HG02981 (cell line): Measurements from ENCODE around the gene MVP.

Source experiments
- ATAC-seq: cut with Tn5 transposase; IDR thresholded peaks from one replicate; pipeline ENCODE4 v1.9.1; 2021; ENCODE audit warnings: mild to moderate bottlenecking, moderate library complexity; ENCODE audit not compliant: unreplicated experiment

MVP gene

DNA sequence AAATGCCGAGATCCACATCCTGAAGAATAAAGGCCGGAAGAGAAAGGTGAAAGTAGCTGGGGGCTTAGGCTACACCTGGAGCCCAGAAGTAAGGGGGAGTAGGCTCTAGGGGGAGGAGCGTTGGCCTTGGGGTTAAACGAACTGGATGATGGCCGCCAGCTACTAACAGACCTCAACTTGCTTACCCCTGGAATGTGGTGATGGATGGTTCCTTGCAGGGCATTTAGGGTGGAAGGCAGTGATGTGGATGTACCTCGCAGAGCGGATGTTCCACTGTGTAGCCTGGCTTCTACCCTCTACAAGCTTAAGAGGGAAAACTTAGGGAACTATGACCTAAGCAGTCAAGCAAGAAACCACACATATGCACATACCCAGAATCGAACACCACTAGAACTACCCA lies 16.2 kb upstream of the MVP start:
- ATAC-seq: no peak

DNA sequence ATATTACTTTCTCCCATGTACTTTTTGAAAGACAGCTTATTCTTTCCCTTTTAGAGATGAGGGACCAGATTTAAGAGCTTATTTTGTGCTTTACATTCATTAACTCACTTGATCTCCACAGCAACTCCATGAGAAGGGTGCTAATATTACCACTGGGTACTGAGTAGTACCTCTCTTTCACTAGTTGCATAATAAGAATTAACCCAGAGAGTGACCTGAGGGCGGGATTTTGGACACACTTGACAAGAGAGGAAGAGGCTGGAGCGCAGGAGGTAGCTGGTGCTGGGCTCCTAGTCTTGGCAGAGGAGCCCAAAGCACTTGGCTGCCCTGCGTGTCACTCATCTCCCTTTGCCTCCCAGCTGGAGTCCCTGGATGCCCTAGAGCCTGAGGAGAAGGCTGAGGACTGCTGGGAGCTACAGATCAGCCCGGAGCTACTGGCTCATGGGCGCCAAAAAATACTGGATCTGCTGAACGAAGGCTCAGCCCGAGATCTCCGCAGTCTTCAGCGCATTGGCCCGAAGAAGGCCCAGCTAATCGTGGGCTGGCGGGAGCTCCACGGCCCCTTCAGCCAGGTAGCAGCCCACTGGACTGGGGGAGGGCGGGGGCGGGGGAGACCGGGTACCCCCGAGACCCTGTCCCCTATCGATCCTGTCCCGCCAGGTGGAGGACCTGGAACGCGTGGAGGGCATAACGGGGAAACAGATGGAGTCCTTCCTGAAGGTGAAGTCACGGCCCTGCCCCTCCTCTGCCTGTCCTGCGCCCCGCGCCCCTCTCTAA lies 15.6 kb upstream of the MVP start:
- ATAC-seq: no peak

DNA sequence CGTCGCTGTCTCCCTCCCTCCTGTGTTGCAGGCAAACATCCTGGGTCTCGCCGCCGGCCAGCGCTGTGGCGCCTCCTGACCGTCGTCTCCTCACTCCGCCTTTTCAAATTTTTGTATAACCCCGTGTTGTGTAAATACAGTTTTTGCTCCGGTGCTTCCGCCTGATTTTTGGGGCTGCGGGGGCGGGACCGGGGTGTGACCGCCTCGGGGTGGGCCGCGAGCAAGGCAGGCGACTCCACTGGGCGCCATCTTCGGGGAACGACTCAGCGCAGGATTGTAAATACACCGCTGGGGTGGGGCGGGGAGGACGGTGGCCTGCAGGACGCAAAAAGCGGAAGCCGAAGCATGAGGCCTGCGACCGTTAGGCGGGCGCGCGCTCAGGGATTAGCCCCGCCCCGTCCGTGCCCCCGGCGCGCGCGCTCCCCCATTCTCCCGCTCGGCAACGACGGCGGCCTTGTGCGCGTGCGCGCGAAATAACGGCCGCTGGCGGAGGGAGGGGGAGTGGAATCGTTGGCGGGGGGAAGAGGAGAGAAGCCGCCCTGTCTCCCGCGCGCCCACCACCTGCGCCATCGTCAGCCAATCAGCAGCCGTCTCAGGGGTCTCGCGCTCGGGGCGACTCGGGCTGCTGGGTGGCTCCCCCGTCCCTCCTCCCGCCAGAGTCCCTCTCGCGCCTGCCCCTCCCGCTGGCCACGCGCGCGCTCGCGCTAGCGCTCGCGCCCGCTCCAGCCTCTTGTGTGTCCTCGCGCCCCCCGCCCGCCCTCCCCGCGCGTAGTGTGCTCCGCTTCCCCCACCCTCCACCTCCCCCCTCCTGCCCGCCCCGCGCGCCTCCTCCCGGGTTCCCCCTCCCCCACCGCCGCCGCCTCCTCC lies 14.8 kb upstream of the MVP start:
- peak; percentile 42 for ATAC-seq

DNA sequence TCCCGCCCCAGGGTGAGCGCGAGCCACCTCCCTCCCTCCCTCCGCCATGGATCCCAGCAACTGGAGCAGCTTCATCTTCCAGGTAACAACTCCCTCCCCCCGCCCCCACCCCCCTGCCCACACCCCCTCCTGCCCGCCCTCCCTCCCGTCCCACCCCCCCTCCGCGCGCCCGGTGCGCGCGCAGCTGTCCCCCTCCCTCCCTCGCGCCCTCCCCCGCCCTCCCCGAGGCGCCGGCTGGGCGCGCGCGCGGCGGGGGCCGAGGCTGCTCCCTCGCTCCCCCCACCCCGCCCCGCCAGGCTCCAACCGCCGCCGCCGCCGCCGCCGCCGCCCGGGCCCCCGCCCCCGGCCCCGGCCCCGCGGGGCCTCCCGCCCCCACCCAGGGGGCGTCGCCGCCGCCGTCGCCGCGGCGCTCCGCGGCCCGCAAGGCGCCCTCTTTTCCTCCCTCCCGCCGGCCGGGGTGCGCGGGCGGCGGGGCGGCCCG lies 14.1 kb upstream of the MVP start, which contains the start of gene MAZ:
MAZ (plus strand) TSS at position 431 of the 481 bp plus-strand sequence. CDS start 173 bp downstream, outside the sequence.
- no peak for ATAC-seq

DNA sequence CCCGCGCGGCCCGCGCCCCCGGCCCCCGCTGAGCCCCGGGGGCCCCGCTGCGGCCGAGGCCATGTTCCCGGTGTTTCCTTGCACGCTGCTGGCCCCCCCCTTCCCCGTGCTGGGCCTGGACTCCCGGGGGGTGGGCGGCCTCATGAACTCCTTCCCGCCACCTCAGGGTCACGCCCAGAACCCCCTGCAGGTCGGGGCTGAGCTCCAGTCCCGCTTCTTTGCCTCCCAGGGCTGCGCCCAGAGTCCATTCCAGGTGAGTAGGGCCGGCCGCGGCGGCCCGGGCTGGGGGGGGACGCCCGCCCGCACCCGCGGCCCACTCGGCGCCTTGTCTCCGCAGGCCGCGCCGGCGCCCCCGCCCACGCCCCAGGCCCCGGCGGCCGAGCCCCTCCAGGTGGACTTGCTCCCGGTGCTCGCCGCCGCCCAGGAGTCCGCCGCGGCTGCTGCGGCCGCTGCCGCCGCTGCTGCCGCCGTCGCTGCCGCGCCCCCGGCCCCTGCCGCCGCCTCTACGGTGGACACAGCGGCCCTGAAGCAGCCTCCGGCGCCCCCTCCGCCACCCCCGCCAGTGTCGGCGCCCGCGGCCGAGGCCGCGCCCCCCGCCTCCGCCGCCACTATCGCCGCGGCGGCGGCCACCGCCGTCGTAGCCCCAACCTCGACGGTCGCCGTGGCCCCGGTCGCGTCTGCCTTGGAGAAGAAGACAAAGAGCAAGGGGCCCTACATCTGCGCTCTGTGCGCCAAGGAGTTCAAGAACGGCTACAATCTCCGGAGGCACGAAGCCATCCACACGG lies 13.4 kb upstream of the MVP start:
- no peak for ATAC-seq

DNA sequence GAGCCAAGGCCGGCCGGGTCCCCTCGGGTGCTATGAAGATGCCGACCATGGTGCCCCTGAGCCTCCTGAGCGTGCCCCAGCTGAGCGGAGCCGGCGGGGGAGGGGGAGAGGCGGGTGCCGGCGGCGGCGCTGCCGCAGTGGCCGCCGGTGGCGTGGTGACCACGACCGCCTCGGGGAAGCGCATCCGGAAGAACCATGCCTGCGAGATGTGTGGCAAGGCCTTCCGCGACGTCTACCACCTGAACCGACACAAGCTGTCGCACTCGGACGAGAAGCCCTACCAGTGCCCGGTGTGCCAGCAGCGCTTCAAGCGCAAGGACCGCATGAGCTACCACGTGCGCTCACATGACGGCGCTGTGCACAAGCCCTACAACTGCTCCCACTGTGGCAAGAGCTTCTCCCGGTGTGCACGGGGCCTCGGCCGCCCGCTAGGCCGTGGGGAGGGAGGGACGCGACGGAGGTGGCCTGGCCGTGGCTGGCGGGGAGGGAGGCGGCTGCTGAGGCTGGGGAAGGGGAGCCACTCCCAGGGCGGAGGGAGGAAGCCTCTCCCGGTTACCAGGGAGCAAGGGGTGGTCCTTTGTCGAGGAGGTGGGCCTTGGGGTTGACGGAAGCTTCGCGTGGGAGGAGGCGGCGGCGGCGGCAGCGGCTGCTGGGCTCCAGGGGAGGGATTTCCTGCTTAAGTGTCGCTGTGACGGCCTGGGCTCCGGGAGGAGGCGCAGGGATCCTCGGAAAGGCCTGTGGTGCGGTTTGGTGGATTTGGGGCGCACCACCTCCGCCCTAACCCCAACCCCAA lies 12.6 kb upstream of the MVP start:
- no peak for ATAC-seq

DNA sequence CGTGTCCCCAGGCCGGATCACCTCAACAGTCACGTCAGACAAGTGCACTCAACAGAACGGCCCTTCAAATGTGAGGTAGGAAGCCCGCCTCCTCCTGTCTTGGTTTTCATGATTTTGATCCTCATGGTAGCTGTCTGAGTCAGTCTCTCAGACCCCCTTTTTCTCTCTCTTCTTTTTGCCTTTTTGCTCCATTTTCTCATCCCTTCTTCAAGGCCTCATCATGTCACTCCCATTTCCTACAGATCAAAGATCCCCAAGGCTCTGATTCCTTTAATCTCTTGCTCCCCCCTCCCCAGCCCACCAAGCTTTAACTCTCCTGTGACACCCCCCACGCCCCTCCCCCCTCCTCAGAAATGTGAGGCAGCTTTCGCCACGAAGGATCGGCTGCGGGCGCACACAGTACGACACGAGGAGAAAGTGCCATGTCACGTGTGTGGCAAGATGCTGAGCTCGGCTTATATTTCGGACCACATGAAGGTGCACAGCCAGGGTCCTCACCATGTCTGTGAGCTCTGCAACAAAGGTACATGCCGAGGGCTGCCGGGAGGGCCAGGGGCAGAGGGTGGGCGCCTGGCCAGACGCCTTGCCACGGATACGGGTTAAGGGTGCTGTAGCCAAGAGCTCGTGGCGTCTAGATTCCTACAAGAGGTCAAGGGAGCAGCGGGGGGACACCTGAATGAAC lies 11.9 kb upstream of the MVP start:
- ATAC-seq: no peak

DNA sequence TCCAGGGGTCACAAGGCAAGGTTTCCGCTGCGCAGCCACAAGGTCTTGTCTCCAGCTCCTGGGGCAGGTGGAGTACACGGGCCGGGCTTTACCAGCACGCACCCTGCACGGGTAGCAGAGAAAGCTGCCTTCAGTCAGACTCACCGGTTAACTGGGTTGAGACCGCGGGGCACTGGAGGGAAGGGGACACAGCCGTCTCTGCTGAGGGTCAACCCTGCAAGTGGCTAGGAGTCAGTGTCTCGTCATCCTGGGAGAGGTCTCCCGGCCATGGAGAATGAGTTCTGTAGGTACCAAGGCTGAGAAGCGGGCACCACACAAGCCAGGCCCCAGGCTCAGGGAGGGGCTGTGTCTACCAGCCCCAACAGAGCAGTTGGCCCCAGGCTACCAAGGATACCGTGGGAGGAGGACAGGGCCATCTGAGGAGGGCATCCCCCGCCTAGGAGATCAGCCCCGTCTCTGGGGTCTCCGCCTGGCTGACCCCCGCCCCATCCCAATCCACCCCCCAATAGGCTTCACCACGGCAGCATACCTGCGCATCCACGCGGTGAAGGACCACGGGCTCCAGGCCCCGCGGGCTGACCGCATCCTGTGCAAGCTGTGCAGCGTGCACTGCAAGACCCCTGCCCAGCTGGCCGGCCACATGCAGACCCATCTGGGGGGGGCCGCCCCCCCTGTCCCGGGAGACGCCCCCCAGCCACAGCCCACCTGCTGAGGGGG lies 11.1 kb upstream of the MVP start:
- no peak for ATAC-seq

DNA sequence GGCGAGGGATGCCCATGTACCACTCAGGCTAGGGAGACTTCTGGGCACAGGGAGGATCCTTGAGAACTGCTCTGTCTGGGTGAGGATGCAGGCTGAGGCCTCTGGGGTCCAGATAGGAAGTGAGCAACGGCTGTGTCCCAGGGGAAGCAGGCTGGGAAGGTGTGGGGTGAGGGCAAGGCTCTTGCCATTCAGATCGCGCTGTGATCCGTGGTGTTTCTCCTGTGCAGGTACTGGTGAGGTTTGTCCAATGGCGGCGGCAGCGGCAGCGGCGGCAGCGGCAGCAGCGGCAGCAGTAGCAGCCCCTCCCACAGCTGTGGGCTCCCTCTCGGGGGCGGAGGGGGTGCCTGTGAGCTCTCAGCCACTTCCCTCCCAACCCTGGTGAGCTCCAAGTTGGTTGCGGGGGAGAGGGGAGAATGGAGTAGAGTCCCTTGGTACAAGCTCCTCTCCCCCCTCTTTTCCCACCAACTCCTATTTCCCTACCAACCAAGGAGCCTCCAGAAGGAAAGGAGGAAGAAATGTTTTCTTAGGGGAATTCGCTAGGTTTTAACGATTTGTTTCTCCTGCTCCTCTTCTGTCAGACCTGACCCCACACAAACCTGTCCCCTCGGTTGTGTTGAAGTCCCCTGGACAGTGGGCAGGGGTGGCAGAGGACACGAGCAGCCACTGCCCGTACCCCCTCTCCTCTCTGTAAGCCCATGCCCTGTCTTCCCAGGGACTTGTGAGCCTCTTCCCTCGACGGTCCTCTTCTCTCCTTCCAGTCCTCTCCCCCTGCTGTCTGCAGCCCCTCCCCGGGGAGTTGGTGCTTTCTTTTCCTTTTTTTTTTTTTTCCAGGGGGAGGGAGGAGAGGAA lies 10.2 kb upstream of the MVP start:
- no peak for ATAC-seq

DNA sequence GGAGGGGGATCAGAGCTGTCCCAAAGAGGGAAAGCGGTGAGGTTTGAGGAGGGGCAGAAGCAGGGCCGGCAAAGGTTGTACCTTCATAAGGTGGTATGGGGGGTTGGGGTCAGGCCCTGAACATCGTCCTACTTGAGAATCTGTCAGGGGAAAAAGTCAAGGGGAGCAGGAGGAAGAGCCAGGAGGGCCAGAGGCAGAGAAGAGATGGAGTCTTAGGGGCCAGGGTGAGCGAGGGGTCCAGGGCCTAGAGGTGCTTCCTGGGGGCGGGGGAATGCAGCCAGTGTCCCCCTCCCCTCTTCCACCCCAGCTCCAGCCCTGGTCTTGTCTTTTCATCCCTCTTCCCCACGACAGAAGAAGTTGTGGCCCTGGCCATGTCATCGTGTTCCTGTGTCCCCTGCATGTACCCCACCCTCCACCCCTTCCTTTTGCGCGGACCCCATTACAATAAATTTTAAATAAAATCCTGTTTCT lies 9.5 kb upstream of the MVP start:
- ATAC-seq: no peak

DNA sequence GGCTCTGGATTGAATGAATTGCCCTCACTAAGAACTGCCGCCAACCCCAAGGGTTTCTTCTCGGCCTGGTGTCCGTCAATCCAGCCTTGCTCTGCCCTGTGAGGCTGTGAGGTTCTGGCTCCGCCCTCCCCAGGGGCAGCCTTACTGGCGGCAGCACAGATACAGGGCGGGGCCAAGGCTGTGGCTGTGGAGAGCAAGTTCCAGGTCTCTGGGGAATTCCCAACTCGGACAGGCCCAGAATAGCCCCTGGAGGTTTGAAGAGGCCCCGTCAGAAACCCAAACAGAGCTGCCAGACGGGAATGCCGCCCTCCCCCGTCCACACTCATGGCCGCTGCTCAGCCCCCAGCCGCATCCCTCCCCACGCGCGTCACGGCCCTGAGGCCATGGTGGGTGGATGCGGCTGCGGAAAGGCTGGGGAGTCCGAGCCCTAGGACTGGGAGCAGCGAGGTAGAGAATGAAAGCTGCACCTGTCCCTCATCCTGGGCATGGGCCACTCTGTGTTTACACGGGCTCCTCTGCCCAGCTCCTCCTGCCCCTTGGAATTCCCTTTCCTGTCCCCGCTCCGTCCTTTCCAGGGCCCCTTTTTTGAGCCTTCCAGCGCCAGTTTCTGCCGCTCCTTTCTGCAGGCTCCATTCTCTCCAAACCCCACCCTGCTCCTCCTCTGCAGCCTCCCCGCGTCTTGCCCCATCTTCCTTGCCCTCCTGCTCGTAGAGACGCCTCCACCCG lies 8.9 kb upstream of the MVP start:
- ATAC-seq: peak; percentile 34

DNA sequence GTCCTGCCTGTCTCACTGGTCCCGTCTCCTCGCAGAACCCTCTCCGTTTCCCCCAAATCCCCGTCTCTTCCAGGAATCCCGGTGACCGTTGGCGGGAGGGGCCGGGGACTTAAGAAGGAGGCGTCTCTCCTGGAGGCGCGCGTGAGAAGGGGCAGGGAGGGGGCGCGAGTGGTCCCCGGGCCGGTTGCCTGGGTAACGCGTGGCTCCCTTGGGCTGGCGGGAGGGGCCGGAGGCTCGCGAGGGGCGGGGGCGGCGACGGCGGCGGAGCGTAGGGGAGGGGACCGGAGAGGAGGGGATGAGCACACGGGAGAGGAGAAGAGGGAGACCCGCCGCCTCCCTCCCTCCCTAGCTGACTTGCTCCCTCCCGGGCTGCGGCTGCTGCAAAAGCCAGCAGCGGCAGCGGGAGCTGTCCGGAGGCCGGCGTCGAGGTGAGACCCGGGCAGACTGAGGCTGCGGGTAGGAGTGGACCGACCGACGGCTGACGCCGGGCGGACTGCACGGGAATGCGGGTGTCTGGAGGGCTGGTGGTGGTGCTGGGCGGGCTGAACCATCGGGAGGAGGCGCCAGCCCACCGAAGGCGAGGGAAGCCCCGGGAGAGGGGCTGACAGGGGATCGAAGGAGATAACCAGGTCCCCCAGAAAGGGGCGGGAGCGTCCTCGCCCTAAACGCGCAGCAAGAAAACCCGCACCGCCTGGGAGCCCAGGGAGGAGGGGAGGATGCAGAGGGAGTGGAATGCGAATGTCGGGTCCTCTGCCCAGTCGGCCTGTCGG lies 8.2 kb upstream of the MVP start, which contains the start of gene PRRT2:
PRRT2 (plus strand) TSS at position 298 of the 770 bp plus-strand sequence. CDS start 862 bp downstream, outside the sequence.
- ATAC-seq: no peak

DNA sequence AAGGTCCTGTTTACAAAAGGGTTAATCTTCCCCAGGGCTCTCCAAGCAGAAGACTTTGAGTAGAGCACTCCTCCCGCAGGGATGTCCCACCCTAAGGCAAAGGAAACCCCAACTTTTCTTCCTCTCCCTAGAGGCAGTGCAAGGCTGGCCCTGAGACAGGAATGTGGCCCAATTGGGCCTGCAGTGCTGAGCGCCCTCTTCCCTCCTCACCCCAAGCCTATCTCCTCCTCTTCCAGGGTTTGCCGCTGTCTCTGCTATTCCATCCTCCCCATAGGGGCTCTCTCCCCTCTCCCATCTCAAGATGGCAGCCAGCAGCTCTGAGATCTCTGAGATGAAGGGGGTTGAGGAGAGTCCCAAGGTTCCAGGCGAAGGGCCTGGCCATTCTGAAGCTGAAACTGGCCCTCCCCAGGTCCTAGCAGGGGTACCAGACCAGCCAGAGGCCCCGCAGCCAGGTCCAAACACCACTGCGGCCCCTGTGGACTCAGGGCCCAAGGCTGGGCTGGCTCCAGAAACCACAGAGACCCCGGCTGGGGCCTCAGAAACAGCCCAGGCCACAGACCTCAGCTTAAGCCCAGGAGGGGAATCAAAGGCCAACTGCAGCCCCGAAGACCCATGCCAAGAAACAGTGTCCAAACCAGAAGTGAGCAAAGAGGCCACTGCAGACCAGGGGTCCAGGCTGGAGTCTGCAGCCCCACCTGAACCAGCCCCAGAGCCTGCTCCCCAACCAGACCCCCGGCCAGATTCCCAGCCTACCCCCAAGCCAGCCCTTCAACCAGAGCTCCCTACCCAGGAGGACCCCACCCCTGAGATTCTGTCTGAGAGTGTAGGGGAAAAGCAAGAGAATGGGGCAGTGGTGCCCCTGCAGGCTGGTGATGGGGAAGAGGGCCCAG lies 7.3 kb upstream of the MVP start:
- no peak for ATAC-seq

DNA sequence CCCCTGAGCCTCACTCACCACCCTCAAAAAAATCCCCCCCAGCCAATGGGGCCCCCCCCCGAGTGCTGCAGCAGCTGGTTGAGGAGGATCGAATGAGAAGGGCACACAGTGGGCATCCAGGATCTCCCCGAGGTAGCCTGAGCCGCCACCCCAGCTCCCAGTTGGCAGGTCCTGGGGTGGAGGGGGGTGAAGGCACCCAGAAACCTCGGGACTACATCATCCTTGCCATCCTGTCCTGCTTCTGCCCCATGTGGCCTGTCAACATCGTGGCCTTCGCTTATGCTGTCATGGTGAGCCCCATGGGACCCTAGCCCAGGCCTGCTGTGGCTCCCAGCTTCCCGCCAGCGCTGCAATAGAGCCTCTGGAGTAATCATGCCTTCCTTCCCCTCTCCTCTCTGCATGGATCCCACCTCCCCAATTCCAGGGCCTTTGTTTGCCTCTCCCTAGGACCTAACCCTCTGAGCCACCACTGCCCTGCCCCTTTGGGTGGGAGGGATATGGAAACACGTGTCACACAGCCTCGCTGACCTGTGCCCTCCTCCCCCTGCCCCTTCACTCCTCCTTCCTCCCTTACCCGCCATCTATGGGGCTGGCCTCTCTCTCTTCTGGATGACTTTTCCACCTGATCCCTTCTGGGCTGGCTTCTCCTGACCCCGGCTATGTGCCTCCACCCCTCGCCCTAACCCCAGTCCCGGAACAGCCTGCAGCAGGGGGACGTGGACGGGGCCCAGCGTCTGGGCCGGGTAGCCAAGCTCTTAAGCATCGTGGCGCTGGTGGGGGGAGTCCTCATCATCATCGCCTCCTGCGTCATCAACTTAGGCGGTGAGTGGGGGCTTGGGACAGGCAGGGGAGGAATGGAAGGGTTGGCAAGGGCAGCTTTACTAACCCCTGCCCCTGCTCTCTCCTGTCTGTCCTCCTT lies 6.4 kb upstream of the MVP start:
- ATAC-seq: no peak
